Bronchial epithelial cell (primary cell): Measurements from ENCODE around the gene ADAMTS2. TPM values are rescaled to one million over a fixed set of nuclear protein-coding genes. Genes with fewer than 3 reads are reported as not detected.

ENCODE experiments used
- DNase-seq: peaks from one replicate; pipeline ENCODE4 v3.0.0-alpha.2; 2010; ENCODE audit warnings: low read depth
- FAIRE-seq: peaks from 2 replicates; lab custom pipeline; 2011; peaks lifted over from hg19 to GRCh38; lab: Jason Lieb, UNC
- H3K27me3 ChIP-seq: 2 replicates; pipeline ENCODE4 v1.5.1; 2011; ENCODE audit warnings: low read length; ENCODE audit not compliant: control insufficient read depth, insufficient read depth
- H3K36me3 ChIP-seq: 2 replicates; pipeline ENCODE4 v1.5.1; 2011; ENCODE audit warnings: low read length; ENCODE audit not compliant: control insufficient read depth, insufficient read depth
- H3K4me3 ChIP-seq: 2 replicates; pipeline ENCODE4 v1.5.1; 2011; ENCODE audit warnings: mild to moderate bottlenecking, low read depth, low read length, control low read depth
- total RNA-seq: library from RNA; depleted of rRNA; stranded (reverse); fragments of >200 nt; gene quantifications from 2 replicates; pipeline ENCODE4 v1.2.1, GENCODE V29; 2014
- TF ChIP-seq, protein P1 (sequence below): IDR thresholded peaks from 2 replicates; pipeline ENCODE4 v1.5.1; 2011; ENCODE audit warnings: mild to moderate bottlenecking, moderate library complexity, low read length, control low read depth, inconsistent platforms; ENCODE audit not compliant: insufficient read depth, severe bottlenecking

ADAMTS2 gene
- total RNA-seq, 1 donor from 2014 or later: 0.26 TPM

DNA sequence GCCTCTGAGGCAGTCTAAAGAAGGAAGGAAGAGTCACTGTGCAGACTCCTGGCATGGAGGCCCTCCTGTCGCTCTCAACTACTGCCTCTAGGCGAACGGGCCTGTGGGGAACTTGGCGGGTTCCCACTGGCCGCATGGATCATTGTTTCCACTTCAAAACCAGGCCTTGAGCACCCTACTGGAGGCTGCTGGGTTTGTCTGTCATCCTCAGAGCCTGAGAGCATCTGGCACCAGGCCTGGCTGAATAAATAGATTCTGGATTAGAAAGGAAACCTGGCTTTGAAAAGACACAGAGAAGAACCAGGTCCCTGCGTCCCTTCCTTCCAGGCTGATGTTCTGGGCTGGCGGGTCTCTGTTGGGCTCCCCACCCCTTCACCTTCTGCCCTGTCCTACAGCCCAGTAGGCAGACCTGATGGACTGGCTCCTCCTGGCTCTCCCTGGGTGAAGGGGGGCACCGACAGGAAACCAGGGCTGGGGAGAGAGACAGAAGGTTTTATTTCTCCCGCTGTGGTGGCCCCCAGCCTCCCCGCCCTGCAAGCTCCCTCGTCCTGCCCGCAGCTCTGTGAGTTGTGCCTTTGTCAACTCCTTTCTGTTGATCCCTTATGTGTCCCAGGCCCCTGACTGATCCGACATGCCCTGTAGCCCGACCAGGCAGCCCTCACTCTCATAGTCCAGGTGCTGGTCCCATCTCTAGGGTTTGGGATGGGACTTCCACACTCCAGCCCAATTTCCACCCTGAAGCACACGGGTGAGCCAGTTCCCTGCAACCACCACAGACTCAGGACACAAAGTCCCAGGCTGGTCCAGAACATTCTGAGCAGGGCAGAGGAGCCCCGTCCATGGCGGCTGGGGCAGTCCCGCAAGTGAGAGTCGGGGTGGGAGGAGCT is 50.1 kb downstream of the ADAMTS2 start:
- DNase-seq (no peak), FAIRE-seq (no peak)
- no peak overlapping the region for H3K4me3 ChIP-seq
- H3K27me3 ChIP-seq: no peaks in the 10 kb centered on the region
- TF ChIP-seq, protein P1, sequence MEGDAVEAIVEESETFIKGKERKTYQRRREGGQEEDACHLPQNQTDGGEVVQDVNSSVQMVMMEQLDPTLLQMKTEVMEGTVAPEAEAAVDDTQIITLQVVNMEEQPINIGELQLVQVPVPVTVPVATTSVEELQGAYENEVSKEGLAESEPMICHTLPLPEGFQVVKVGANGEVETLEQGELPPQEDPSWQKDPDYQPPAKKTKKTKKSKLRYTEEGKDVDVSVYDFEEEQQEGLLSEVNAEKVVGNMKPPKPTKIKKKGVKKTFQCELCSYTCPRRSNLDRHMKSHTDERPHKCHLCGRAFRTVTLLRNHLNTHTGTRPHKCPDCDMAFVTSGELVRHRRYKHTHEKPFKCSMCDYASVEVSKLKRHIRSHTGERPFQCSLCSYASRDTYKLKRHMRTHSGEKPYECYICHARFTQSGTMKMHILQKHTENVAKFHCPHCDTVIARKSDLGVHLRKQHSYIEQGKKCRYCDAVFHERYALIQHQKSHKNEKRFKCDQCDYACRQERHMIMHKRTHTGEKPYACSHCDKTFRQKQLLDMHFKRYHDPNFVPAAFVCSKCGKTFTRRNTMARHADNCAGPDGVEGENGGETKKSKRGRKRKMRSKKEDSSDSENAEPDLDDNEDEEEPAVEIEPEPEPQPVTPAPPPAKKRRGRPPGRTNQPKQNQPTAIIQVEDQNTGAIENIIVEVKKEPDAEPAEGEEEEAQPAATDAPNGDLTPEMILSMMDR: no peak
- no peaks in the 10 kb centered on the region for H3K36me3 ChIP-seq

DNA sequence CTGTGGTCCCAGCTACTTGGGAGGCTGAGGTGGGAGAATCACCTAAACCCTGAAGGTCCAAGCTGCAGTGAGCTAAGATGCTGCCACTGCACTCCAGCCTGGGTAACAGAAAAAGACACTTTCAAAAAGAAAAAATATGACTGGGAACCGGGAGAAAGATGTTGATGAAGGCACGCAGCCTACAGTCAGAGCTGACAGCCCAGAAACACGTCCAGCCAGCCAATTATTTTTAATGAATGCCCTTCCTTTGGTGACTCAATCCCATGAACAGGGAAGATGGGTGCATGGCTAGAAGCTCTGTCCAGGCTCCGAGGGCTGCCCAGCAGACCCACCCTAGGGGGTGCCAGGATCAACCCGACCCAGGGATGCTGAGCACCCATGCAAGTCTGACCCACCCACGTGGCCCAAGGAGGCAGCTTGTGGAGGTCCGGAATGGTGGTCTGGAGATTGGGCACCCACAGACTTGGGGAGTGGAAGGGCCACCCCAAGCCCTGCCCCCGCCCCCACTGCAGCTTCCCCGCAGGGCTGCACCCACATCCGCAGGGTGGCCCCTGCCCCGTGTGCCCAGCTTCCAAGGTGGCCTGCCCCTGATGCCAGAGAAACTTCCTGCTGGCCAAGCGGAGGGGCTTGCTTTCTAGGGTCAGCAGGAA is 51.0 kb downstream of the ADAMTS2 start:
- no peak for FAIRE-seq
- DNase-seq: no peak
- H3K27me3 ChIP-seq: no peaks in the 10 kb centered on the region
- H3K4me3 ChIP-seq: no peak overlapping the region
- TF ChIP-seq, protein P1: no peak
- H3K36me3 ChIP-seq: no peaks in the 10 kb centered on the region

DNA sequence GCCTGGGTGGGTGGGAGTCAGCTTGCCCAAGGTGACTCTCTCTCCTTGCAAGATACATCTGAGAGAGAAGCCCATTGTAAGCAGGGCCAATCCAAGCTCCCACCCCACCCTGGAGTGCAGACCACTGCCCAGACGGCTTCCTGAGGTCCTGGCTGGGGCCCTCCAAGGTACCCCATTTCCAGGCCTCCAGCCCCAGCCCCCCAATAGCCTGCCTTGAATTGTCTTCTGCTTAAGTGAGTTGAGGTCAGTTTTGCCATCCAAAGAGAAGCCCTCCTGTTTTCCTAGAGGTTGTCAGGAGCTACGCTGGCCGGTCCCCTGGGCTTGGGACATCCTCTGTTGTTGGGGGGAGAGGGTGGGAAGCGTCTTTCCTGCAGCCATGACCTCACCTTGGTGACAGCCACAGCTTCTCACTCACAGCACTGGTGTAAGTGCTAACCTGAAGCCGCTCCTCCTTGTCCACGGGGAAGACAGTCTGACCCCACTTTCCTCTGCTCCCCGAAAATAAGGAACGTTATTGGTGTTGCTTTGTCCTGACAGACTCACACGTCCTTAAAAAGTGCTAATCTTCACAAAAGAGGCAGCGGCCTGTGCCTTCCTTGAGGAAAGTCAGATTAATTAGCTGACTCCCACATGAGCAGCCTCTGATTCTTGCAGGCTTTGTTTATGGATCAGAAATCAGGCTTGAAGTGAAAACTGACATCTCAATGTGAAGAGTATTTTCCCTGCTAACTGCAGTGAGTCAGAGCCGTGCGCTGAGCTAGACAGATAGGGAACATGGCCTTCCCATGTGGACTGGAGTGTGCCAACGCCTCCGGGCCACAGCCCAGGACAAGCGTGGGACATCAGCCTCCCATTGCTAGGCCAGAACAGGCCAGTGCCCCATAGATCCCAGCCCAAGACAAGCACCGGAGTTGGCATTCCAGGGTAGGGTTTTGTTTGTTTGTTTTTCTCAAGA is 52.3 kb downstream of the ADAMTS2 start:
- Histone ChIP-seq H3K4me3 (no peak overlapping the region), H3K27me3 (no peaks in the 10 kb centered on the region), H3K36me3 (no peaks in the 10 kb centered on the region)
- TF ChIP-seq, protein P1: no peak
- FAIRE-seq (no peak), DNase-seq (no peak)

DNA sequence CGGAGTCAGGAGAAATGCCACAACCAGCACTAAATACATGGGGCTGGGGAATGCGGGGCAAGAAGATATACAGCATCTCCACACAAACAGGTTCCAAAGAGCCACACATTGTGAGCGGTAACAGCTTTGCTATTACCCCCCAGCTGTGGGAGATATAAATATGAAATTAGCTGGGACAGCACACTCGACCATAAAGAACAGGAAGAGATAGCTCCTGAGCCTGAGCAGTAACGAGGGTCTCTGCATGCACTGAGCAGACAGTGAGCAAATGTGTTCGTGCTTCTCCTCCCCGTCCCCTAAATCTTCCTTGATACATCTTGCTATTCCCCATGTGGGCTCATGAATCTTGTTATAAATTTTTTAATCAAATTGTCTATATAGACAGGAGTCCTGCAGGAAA is 53.1 kb downstream of the ADAMTS2 start:
- H3K27me3 ChIP-seq: no peaks in the 10 kb centered on the region
- H3K36me3 ChIP-seq: no peaks in the 10 kb centered on the region
- TF ChIP-seq, protein P1: no peak
- DNase-seq (no peak), FAIRE-seq (no peak)
- no peak overlapping the region for H3K4me3 ChIP-seq

DNA sequence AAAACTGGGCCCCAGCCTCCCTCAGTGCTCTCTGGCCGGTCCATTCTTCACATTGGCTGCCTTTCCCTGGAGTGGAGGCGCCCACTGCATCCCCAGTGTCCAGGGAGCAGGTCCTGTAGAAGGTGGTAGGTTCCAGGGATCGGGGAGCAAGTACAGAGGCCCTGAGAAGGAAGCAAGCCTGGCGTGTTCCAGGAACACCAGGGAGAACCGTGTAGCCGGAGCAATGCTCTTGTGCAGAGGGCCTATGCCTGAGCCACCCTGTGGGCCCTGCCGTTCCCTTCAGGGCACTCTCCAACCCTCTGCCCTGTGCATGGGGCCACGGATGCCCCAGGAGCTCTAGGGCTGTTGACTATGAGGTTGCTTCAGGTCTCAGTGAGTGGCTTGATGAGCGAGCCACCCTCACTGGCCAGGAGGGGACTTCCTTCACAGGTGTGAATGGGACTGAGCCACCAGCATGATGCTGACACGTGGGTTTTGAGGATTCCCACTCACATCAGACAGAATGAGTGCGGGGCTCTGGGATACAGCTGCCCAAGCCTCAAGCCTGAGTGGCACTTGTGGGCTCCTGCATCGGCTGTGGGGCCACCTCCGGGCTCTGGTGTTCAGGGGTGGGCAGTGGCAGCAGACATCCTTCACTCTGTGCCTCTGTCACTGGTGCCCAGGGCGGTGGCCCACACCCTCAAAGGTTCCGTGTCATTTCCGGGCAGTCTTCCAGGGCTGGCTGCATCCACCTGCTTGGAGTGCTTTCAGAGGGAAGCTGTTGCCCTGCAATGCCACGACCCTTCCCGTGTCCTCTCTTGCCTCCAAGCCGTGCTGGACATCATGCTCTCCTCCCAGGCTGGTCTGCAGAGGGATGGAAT is 54.4 kb downstream of the ADAMTS2 start:
- Histone ChIP-seq H3K27me3 (no peaks in the 10 kb centered on the region), H3K36me3 (no peaks in the 10 kb centered on the region), H3K4me3 (no peak overlapping the region)
- TF ChIP-seq, protein P1: no peak
- DNase-seq (no peak), FAIRE-seq (no peak)
